Astrocyte (in vitro differentiated cells and primary cell): Measurements from ENCODE around the gene IRX5. TPM values are rescaled to one million over a fixed set of nuclear protein-coding genes. Genes with fewer than 3 reads are reported as not detected.

ENCODE experiments used
- DNase-seq: peaks from one replicate; pipeline ENCODE4 v3.0.0-alpha.2; 2010; ENCODE audit warnings: low read depth
- FAIRE-seq: peaks from 2 replicates; lab custom pipeline; 2011; peaks lifted over from hg19 to GRCh38; lab: Jason Lieb, UNC
- H2AFZ ChIP-seq: 2 replicates; pipeline ENCODE4 v1.6.0; 2012; ENCODE audit warnings: low read depth, low read length, inconsistent platforms
- H3K27ac ChIP-seq: 2 replicates; pipeline ENCODE4 v1.5.1; 2011; ENCODE audit warnings: low read depth, low read length, inconsistent platforms
- H3K27me3 ChIP-seq: 2 replicates; pipeline ENCODE4 v1.6.0; 2011; ENCODE audit warnings: low read length, inconsistent platforms; ENCODE audit not compliant: insufficient read depth
- H3K36me3 ChIP-seq: 2 replicates; pipeline ENCODE4 v1.5.1; 2011; ENCODE audit warnings: low read length, inconsistent platforms; ENCODE audit not compliant: insufficient read depth
- H3K4me1 ChIP-seq: 2 replicates; pipeline ENCODE4 v1.5.1; 2011; ENCODE audit warnings: low read length, inconsistent platforms; ENCODE audit not compliant: insufficient read depth
- H3K4me2 ChIP-seq: 2 replicates; pipeline ENCODE4 v1.6.0; 2012; ENCODE audit warnings: low read length, inconsistent platforms
- H3K4me3 ChIP-seq: 2 replicates; pipeline ENCODE4 v1.5.1; 2011; ENCODE audit warnings: low read depth, mild to moderate bottlenecking, low read length, inconsistent platforms; ENCODE audit not compliant: insufficient read depth
- H3K79me2 ChIP-seq: 2 replicates; pipeline ENCODE4 v1.6.0; 2012; ENCODE audit warnings: mild to moderate bottlenecking, low read length, inconsistent platforms; ENCODE audit not compliant: insufficient read depth
- H3K9ac ChIP-seq: 2 replicates; pipeline ENCODE4 v1.6.0; 2012; ENCODE audit warnings: mild to moderate bottlenecking, low read length, inconsistent platforms
- H3K9me3 ChIP-seq: 2 replicates; pipeline ENCODE4 v1.5.1; 2012; ENCODE audit warnings: low read depth, mild to moderate bottlenecking, low read length, inconsistent platforms; ENCODE audit not compliant: insufficient read depth
- H4K20me1 ChIP-seq: 2 replicates; pipeline ENCODE4 v1.6.0; 2012; ENCODE audit warnings: low read length, inconsistent platforms; ENCODE audit not compliant: insufficient read depth
- H3K27ac Mint-ChIP-seq: one replicate; pipeline ENCODE4 v1.8.0; 2021; ENCODE audit warnings: mild to moderate bottlenecking, mixed read lengths; ENCODE audit not compliant: unreplicated experiment
- H3K27me3 Mint-ChIP-seq: one replicate; pipeline ENCODE4 v1.8.0; 2021; ENCODE audit warnings: low read depth, mixed read lengths; ENCODE audit not compliant: unreplicated experiment
- H3K36me3 Mint-ChIP-seq: one replicate; pipeline ENCODE4 v1.8.0; 2021; ENCODE audit warnings: low read depth, mixed read lengths; ENCODE audit not compliant: unreplicated experiment
- H3K4me1 Mint-ChIP-seq: one replicate; pipeline ENCODE4 v1.8.0; 2021; ENCODE audit warnings: low read depth, mixed read lengths; ENCODE audit not compliant: unreplicated experiment
- H3K4me3 Mint-ChIP-seq: one replicate; pipeline ENCODE4 v1.8.0; 2021; ENCODE audit warnings: mild to moderate bottlenecking, moderate library complexity, mixed read lengths; ENCODE audit not compliant: unreplicated experiment
- H3K9me3 Mint-ChIP-seq: one replicate; pipeline ENCODE4 v1.8.0; 2021; ENCODE audit warnings: mild to moderate bottlenecking, mixed read lengths; ENCODE audit not compliant: unreplicated experiment
- EZH2 ChIP-seq: IDR thresholded peaks from 2 replicates; pipeline ENCODE4 v1.6.1; 2012; ENCODE audit warnings: mild to moderate bottlenecking, low read length, inconsistent platforms; ENCODE audit not compliant: insufficient read depth
- total RNA-seq: library from RNA; stranded (reverse); gene quantifications from 2 replicates; pipeline ENCODE4 v1.2.1, GENCODE V29; 2021
- TF ChIP-seq, protein P1 (sequence below): IDR thresholded peaks from 2 replicates; pipeline ENCODE4 v1.5.1; 2011; ENCODE audit warnings: low read depth, mild to moderate bottlenecking, inconsistent platforms, low read length, moderate library complexity; ENCODE audit not compliant: insufficient read depth

The IRX5 gene
- total RNA-seq, 1 donor from 2014 or later, result 0.57 TPM

DNA sequence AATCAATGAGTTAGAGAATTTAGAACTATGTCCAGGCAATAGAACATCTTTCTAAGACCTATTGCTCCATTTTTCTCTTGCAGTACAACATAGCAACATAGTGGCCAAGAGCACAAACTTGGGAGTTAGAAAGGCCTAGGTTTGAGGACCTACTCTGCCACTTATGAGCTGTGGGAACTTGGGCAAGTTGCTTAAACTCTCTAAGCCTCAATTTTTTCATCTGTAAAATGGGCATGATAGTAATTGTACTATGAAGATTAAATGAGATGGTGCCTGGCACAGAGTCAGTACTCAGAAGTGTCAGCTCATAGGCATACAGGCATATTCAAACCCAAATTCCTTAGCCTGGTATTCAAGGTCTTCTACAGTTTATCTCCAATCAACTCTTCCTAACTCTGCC, 25.1 kb downstream of the IRX5 start:
- H3K9me3 ChIP-seq, result no peaks in the 10 kb centered on the region
- H3K27ac ChIP-seq, result no peak overlapping the region
- no peaks in the 10 kb centered on the region for H3K4me1 ChIP-seq
- Mint-ChIP-seq H3K36me3 (no peaks in the 10 kb centered on the region), H3K4me3 (no peak overlapping the region), H3K27me3 (peaks cover 28% of the 10 kb centered on the region), H3K4me1 (no peaks in the 10 kb centered on the region), H3K9me3 (no peaks in the 10 kb centered on the region), H3K27ac (no peak overlapping the region)
- DNase-seq (no peak), FAIRE-seq (no peak)
- H3K36me3 ChIP-seq, result no peaks in the 10 kb centered on the region
- H3K79me2 ChIP-seq, result no peaks in the 10 kb centered on the region
- TF ChIP-seq EZH2, result no peak
- TF ChIP-seq, protein P1, sequence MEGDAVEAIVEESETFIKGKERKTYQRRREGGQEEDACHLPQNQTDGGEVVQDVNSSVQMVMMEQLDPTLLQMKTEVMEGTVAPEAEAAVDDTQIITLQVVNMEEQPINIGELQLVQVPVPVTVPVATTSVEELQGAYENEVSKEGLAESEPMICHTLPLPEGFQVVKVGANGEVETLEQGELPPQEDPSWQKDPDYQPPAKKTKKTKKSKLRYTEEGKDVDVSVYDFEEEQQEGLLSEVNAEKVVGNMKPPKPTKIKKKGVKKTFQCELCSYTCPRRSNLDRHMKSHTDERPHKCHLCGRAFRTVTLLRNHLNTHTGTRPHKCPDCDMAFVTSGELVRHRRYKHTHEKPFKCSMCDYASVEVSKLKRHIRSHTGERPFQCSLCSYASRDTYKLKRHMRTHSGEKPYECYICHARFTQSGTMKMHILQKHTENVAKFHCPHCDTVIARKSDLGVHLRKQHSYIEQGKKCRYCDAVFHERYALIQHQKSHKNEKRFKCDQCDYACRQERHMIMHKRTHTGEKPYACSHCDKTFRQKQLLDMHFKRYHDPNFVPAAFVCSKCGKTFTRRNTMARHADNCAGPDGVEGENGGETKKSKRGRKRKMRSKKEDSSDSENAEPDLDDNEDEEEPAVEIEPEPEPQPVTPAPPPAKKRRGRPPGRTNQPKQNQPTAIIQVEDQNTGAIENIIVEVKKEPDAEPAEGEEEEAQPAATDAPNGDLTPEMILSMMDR, result no peak
- no peak overlapping the region for H3K4me2 ChIP-seq
- H2AFZ ChIP-seq, result no peak overlapping the region
- no peak overlapping the region for H3K9ac ChIP-seq
- no peak overlapping the region for H3K4me3 ChIP-seq
- H3K27me3 ChIP-seq, result no peaks in the 10 kb centered on the region
- H4K20me1 ChIP-seq, result no peaks in the 10 kb centered on the region

GRCh38 chr16:54957403-54958166, 26.9 kb downstream of the IRX5 start:
- Mint-ChIP-seq H3K9me3 (no peaks in the 10 kb centered on the region), H3K36me3 (no peaks in the 10 kb centered on the region), H3K4me3 (no peak overlapping the region), H3K27me3 (peaks cover 25% of the 10 kb centered on the region), H3K4me1 (no peaks in the 10 kb centered on the region), H3K27ac (no peak overlapping the region)
- no peak overlapping the region for H3K27ac ChIP-seq
- H3K36me3 ChIP-seq, result no peaks in the 10 kb centered on the region
- no peak for TF ChIP-seq EZH2
- TF ChIP-seq, protein P1, result no peak
- H3K9ac ChIP-seq, result no peak overlapping the region
- no peak overlapping the region for H3K4me2 ChIP-seq
- no peaks in the 10 kb centered on the region for H4K20me1 ChIP-seq
- FAIRE-seq (no peak), DNase-seq (no peak)
- no peaks in the 10 kb centered on the region for H3K4me1 ChIP-seq
- no peaks in the 10 kb centered on the region for H3K9me3 ChIP-seq
- no peaks in the 10 kb centered on the region for H3K79me2 ChIP-seq
- H3K27me3 ChIP-seq, result no peaks in the 10 kb centered on the region
- H3K4me3 ChIP-seq, result no peak overlapping the region
- H2AFZ ChIP-seq, result no peak overlapping the region

DNA sequence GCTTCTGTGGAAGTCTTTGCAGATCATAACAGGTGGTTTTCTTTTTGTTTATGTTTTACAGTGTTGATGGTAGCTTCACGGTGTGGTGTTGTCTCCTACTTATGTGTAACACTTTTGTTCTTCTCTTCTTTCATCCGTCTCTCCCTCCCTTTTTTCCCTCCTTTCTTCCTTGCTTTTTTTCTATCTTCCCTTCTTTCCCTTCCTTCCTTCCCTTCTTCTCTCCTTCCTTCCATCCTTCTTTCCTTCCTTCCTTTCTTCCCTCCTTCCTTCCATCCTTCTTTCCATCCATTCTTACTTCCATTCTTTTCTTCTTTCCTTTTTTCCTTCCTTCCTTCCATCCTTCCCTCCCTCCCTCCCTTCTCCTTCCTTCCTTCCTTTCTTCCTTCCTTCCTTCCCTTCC, 31.4 kb downstream of the IRX5 start:
- no peak overlapping the region for H3K27ac ChIP-seq
- no peaks in the 10 kb centered on the region for H3K9me3 Mint-ChIP-seq
- H3K9me3 ChIP-seq, result no peaks in the 10 kb centered on the region
- no peaks in the 10 kb centered on the region for H3K27me3 ChIP-seq
- no peak overlapping the region for H2AFZ ChIP-seq
- DNase-seq, result no peak
- no peak overlapping the region for H3K9ac ChIP-seq
- H3K36me3 ChIP-seq, result no peaks in the 10 kb centered on the region
- no peaks in the 10 kb centered on the region for H3K4me1 Mint-ChIP-seq
- no peak overlapping the region for H3K4me3 Mint-ChIP-seq
- TF ChIP-seq, protein P1, result no peak
- no peak for TF ChIP-seq EZH2
- H3K79me2 ChIP-seq, result no peaks in the 10 kb centered on the region
- FAIRE-seq, result no peak
- H3K27me3 Mint-ChIP-seq, result peaks cover 17% of the 10 kb centered on the region
- no peaks in the 10 kb centered on the region for H4K20me1 ChIP-seq
- H3K4me1 ChIP-seq, result no peaks in the 10 kb centered on the region
- no peak overlapping the region for H3K4me2 ChIP-seq
- H3K27ac Mint-ChIP-seq, result no peak overlapping the region
- no peaks in the 10 kb centered on the region for H3K36me3 Mint-ChIP-seq
- no peak overlapping the region for H3K4me3 ChIP-seq
